GM21737 (cell line): Measurements from ENCODE around the gene LAMA2.

Experiments
- ATAC-seq: cut with Tn5 transposase; IDR thresholded peaks from one replicate; pipeline ENCODE4 v1.9.1; 2021; ENCODE audit warnings: mild to moderate bottlenecking, moderate library complexity; ENCODE audit not compliant: unreplicated experiment

LAMA2 gene

GRCh38 chr6:129252377-129253071, 369.6 kb downstream of the LAMA2 start:
- ATAC-seq = no peak

DNA sequence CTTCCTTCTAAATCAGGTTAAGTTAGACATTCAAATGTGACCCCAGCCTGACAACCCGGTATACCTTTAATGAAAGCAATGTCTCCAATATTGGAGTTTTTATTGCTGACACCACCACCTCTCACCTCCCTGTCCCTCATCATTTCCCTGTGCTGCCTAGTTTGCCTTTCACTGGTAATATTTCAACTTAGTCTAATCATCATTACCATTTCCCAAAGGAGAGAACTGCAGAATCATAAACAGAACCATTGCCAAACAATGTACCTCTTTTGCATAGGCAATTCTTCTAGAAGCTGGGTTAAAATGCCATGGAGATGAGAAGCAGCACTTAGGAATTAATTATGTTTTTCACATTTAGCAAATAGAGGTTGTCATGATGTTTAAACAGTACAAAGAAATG, 370.3 kb downstream of the LAMA2 start:
- ATAC-seq = no peak

GRCh38 chr6:129253727-129254126, 370.8 kb downstream of the LAMA2 start:
- ATAC-seq = no peak

- ATAC-seq = no peak
These were observed 374.3 kb downstream of the LAMA2 start for GRCh38 chr6:129257196-129257595.

DNA sequence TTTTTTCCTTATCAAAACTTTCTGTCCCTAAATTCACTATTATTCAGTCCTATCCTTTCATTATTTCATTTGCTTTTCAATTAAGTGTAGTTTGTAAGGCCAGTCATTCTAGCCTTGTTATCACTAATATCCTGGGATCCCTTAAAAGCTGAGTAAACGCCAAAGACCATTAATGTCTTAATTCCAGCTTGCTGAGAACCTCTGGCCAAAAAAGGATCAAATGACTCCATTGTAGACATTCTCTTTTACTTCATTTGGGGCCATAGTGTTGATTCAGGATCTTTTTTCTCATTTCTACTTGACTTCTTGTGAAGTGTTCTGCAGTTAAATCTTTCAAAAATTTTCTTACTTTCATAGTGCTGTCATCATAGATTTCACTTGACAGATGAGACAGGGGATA, 379.7 kb downstream of the LAMA2 start:
- ATAC-seq = no peak

- ATAC-seq = no peak
These were observed 380.2 kb downstream of the LAMA2 start for GRCh38 chr6:129263176-129263575.

- no peak for ATAC-seq
These were observed 381.6 kb downstream of the LAMA2 start for GRCh38 chr6:129264480-129265045.

GRCh38 chr6:129267028-129267427, 384.1 kb downstream of the LAMA2 start:
- no peak for ATAC-seq

DNA sequence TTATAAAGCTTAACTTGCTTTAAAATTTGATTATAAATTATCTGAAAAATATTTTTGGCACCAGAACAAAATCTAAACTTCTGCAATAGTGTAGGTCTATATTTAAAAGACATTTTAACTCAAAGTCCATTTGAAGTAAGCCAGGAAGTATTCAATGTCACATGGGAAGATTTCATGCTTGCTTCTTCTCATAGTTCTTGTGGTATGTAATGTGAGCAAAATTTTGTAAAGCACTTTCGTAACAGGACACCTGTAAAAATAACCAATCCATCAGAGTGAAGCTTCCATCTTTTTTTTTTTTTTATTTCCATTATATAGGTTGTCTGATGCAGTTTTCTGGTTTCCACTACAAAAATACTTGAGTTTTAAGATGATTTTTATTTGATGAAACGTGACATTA, 386.1 kb downstream of the LAMA2 start:
- no peak for ATAC-seq

DNA sequence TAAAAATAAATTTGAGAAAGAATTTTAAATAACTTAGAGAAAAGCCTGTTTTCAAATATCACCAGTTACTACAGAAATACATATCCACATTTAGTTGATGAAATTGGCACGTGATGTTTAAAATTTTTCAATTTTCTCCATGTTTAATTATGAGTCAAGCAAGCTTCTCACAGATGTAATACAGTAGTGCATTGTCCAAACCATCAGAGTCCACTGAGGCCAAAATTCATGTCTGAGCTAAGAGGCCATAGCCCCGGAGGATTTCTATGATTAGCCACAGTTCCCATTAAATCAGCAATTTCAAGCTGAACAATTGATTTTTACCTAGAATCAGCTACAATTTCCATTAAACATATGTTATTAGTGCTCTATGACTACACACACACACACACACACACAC, 387.0 kb downstream of the LAMA2 start:
- no peak for ATAC-seq

DNA sequence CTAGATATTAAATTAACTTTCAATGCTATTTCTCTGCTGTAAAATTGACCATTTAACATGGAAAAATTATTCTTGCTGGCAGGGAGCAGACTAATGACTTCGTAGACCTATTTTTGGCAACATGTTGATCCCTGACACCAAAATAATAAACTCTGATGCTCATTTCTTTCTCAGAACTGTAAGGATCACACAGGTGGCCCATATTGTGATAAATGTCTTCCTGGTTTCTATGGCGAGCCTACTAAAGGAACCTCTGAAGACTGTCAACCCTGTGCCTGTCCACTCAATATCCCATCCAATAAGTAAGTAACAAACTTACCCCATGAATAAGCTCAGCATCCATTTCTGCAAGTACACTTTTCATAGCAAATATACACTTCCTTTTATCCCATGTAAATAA, 387.5 kb downstream of the LAMA2 start:
- ATAC-seq = no peak

DNA sequence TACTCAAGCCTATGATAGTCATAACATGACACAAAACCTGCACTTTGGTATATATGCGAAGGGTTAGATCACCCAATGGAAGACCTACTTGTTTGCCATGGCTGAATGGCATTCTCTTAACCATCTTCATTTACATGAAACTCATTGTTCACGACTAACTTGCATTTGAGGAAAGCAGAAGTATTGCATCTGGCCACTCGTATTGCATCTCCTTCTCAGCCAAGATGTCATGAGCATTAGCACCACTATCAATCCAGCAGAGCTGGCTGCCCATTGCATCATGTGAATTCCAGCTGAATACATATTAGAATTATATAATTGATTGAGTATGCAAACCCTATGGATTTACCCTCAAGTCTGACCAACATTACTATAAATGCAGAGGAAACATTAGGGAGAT, 390.2 kb downstream of the LAMA2 start:
- no peak for ATAC-seq

DNA sequence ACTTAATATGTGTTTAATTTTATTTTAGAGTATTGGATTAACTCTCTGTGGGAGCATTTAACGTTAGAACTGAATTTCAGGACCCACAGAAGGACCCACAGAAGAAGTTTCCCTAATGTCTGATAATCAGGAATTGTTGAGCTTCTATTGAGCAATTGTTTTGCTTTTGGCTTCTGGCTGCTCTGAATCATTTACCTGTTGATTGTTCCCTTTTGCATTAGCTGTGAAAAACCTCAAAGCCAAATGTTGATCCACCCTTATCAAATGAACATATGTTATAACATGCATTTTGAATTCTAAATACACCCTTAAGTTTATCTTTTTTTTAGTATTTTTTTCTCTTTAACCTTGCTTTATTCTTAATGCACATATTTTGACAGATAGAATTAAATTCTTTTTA, 393.5 kb downstream of the LAMA2 start:
- no peak for ATAC-seq

DNA sequence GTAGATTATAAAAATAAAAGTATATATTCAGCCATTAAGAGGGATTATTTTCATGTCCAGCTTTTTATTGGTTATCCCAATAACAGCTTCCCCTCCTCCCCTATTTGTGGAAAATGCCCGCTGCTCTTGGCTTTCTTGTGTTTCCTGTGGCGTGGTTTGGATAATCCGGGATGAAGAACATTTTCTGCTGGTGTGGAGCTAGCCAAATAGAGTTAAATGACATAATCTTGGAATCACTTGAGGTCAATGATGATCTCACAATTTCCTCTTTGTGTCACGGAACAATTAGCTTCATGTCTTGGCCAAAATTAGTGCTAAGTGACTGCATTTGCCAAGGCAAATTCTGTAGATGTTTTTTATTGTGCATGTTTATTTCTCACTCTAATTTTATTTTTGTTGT, 394.0 kb downstream of the LAMA2 start:
- no peak for ATAC-seq

GRCh38 chr6:129279343-129280292, 396.7 kb downstream of the LAMA2 start:
- no peak for ATAC-seq

- no peak for ATAC-seq
These were observed 397.3 kb downstream of the LAMA2 start for GRCh38 chr6:129280293-129280644.

GRCh38 chr6:129280749-129281148, 397.8 kb downstream of the LAMA2 start:
- no peak for ATAC-seq

DNA sequence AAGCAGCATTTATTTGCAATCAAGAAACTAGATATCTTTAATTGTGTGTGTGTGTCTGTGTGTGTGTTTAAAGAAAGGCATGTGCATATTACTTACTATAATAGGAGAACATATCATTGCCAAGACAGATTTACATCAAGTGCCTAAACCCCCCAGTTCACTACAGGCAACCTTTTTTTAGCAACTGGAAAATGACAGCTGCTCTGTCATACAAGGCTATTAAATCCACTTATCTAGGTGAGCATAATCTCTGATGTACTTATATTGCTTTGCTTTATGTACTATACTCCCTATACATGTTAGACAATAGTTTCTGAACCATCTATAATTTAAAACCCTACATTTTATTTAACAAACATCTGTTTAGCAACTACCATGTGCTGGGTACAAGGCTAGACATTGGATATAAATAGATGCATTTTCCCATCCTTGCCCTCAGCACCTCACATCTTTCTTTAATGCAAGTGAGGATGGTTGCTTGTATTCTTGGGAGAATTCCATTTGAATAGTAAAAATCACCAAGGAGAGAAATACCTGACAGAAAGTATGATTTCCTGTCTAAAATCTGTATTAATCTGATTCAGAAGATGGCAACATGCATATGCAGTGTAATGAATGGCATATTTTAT, 398.3 kb downstream of the LAMA2 start:
- ATAC-seq = no peak

GRCh38 chr6:129282019-129282418, 399.1 kb downstream of the LAMA2 start:
- no peak for ATAC-seq

- no peak for ATAC-seq
These were observed 401.3 kb downstream of the LAMA2 start for GRCh38 chr6:129284225-129284624.
